ENCODE data around the gene NATD1.
"Not testable (repeated sequence)": the region's sequence is repeated elsewhere in the genome, so short reads cannot be mapped to it uniquely, and the experiment has no call there.

NATD1 gene

GRCh38 chr17:21214015-21214776 lies 39.0 kb downstream of the NATD1 start, which contains the start of gene TMEM11:
Gene TMEM11, minus strand, starts transcription at chr17:21214161. Its CDS starts 9 bp downstream, at chr17:21214152.
- peak; percentile 57 for DNase-seq

GRCh38 chr17:21213638-21214014 lies 39.6 kb downstream of the NATD1 start:
- no peak for DNase-seq

- DNase-seq: no peak
Measured at GRCh38 chr17:21212826-21213637, 40.2 kb downstream of the NATD1 start.

- peak; percentile 6 for DNase-seq
Measured at GRCh38 chr17:21211825-21212479, 41.3 kb downstream of the NATD1 start.

GRCh38 chr17:21210411-21211076 lies 42.7 kb downstream of the NATD1 start:
- peak; percentile 36 for DNase-seq

- peak; percentile 32 for DNase-seq
Measured at GRCh38 chr17:21209511-21210175, 43.6 kb downstream of the NATD1 start.

- DNase-seq: no peak
Measured at GRCh38 chr17:21208352-21208751, 44.9 kb downstream of the NATD1 start.

- no peak for DNase-seq
Measured at GRCh38 chr17:21204935-21205334, 48.3 kb downstream of the NATD1 start.

GRCh38 chr17:21202512-21202911 lies 50.7 kb downstream of the NATD1 start:
- no peak for DNase-seq

GRCh38 chr17:21201874-21202273 lies 51.3 kb downstream of the NATD1 start:
- DNase-seq: no peak

GRCh38 chr17:21201298-21201595 lies 52.0 kb downstream of the NATD1 start:
- DNase-seq: peak; percentile 8

- DNase-seq: no peak
Measured at GRCh38 chr17:21200590-21201297, 52.5 kb downstream of the NATD1 start.

GRCh38 chr17:21199856-21200255 lies 53.4 kb downstream of the NATD1 start:
- no peak for DNase-seq

GRCh38 chr17:21199311-21199710 lies 53.9 kb downstream of the NATD1 start:
- no peak for DNase-seq

- no peak for DNase-seq
Measured at GRCh38 chr17:21198411-21198810, 54.8 kb downstream of the NATD1 start.

GRCh38 chr17:21196126-21196525 lies 57.1 kb downstream of the NATD1 start:
- DNase-seq: peak; percentile 1

GRCh38 chr17:21194703-21195102 lies 58.5 kb downstream of the NATD1 start:
- DNase-seq: peak; percentile 35

- DNase-seq: peak; percentile 31
Measured at GRCh38 chr17:21194226-21194625, 59.0 kb downstream of the NATD1 start.

- no peak for DNase-seq
Measured at GRCh38 chr17:21193031-21193430, 60.2 kb downstream of the NATD1 start.

- not testable (repeated sequence) for DNase-seq
Measured at GRCh38 chr17:21192414-21192813, 60.8 kb downstream of the NATD1 start.

GRCh38 chr17:21191698-21192097 lies 61.5 kb downstream of the NATD1 start:
- peak; percentile 2 for DNase-seq

GRCh38 chr17:21190078-21190477 lies 63.1 kb downstream of the NATD1 start:
- DNase-seq: no peak

Data from DMS79 treated with DMSO at 0.1 percent for 48 hours (cell line).